DMS53 treated with DMSO at 0.1 percent for 48 hours (cell line): ENCODE data around the gene PRR19.
"Not testable (repeated sequence)": the region's sequence is repeated elsewhere in the genome, so short reads cannot be mapped to it uniquely, and the experiment has no call there.

ENCODE experiments used
- DNase-seq: peaks from one replicate; lab custom pipeline; 2025; ENCODE audit not compliant: unreplicated experiment; lab: John Stamatoyannopoulos, UW

The PRR19 gene

DNA sequence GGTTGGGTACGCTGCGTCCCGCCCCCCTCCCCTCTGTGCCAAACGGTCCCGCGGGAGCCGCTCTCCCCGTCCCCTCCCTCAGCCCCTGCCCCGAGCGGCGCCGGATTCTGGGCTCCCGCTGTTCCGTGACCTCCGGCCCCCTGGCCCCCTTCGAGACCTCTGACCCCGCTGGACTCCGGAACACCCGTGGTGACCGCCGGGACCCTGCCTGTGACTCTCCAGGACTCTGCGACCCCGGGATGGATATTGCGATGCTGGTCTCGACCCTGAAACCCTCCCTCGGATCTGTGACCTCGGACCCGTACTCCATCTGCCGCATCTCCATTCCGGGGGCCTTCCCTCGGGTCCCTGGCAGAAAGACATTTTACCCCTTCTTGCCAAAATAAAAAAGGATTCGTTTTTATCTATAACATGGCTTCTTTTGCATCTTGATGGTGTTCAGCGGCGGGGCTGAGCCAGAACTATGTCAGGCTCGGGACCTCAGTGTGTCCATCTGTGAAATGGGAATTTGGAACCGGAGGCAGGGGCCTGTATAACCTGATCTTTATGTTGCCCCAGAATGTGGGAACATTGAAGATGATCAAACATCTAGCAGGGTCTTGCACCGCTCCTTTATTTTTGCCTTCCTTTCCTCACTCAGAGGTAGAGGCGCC, 22.8 kb downstream of the PRR19 start:
- no peak for DNase-seq

DNA sequence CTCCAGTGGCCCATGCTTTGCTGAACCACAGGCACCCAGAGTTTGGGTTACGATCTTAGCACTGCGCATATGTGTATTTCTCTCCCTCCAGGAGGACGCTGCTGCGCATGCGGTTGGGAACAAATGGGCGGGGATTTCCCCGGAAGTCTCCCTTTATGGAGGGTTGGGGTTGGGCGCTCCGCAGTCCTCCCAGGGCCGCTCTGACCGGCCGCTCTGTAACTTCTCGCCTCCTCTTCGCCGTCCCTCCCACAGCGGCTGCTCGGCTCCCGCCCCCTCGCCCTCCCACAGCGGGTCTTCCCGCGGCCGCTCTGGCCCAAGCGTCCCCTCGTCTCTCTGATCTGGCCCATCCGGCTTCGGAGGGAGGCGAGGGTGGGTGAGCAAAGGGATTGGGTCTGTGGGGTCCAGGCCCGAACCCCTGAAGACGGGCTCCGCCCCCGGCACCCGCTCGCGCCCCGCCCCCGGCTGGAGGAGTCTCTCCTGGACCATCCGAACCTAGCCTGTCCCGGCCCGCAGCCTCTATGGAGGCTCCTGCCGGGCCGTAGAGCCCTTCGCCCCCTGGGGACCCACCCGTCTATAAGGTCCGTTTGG, 23.5 kb downstream of the PRR19 start, which contains the start of gene MEGF8:
Gene MEGF8 (plus strand): TSS at position 328 of the 588 bp plus-strand sequence. CDS start 609 bp downstream, outside the sequence.
- peak; percentile 98 for DNase-seq

DNA sequence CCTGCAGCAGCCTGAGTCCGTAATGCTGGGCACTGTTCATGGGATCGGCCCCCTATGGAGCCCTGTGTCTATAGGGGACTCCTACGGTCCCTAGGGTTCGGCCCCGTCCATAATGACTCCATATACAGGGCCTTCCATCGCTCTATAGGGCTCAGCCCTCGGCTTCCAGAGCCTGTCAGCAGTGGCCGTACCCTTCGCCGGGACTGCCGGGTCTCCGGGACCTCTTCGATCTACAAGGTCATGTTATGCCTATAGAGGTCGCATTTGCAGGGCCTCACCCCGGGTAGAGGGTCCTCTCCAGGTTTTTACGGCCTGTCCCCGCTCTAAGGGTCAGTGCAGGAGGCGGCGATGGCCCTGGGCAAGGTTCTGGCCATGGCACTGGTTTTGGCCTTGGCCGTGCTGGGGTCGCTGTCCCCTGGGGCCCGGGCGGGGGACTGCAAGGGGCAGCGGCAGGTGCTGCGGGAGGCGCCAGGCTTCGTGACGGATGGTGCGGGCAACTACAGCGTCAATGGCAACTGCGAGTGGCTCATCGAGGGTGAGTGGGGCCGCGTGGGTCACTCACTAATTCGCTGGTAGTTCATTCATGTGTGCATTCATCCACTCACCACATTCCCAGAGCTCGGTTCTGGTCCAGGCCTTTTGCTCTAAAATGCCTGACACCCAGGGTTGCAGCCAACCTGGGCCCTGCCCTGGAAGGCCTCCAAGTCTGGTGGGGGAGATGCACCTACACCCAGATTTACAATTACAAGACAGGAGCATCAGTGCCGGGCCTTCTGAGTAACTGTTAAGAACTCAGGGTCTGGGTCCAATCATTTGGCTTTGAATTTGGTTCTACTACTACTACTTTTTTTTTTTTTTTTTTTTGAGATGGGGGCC, 24.2 kb downstream of the PRR19 start:
- DNase-seq: no peak

- DNase-seq: no peak
Observed at GRCh38 chr19:42326969-42327368, 25.0 kb downstream of the PRR19 start.

DNA sequence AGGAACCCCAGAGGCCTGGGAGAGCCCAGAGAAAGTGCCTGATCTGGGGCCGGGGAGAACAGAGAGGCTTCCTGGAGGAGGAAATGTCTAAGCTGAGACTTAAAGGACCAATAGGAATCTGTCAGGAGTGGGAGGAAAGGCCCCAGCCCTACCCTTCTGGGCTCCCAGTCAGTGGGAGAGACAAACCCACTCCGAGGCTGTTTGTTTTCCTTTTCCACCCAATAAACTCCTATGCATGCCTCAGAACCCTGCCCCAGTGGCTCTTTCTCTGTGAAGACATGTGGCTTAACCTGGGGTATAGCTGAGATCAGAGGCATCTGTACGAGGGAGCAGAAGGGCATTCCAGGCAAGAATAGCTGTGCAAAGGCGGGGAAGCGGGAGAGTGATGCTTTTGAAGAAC, 25.4 kb downstream of the PRR19 start:
- no peak for DNase-seq

DNA sequence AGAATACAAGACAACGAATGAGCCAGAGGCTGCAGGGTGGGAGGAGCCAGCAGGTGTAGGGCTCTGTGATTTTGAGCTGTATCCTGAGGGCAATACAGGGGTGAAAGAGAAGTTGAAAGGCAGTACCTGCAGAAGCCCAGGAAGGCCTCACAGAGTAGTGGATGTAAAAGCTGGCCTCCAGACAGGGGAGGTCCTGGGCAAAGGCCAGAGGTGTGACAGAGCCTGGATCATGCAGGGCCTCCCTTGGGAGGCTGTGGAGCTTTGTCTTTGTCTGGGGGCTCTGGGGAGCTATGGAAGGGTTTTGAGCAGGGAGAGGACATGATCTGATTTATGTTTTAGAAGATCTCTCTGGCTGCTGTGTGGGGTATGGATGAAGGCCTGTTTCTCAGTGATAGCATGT, 26.2 kb downstream of the PRR19 start:
- no peak for DNase-seq

- DNase-seq: no peak
Observed at GRCh38 chr19:42328854-42329253, 26.9 kb downstream of the PRR19 start.

GRCh38 chr19:42330241-42330711, 28.3 kb downstream of the PRR19 start:
- DNase-seq: no peak

GRCh38 chr19:42331333-42331732, 29.4 kb downstream of the PRR19 start:
- DNase-seq: not testable (repeated sequence)

DNA sequence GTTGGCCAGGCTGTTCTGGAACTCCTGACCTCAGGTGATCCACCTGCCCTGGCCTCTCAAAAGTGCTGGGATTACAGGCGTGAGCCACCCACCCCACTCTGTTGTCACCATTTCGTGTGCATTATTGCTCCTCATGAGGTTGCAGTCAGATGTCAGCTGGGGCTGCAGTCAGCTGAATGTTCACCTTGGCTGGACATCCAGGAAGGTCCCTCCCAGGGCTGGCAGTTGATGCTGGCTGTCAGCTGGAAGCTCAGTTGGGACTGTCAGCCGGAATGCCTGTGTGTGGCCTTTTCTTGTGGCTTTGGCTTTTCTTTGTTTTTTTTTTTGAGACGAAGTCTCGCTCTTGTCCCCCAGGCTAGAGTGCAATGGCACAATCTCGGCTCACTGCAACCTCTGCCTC, 30.1 kb downstream of the PRR19 start:
- no peak for DNase-seq

DNA sequence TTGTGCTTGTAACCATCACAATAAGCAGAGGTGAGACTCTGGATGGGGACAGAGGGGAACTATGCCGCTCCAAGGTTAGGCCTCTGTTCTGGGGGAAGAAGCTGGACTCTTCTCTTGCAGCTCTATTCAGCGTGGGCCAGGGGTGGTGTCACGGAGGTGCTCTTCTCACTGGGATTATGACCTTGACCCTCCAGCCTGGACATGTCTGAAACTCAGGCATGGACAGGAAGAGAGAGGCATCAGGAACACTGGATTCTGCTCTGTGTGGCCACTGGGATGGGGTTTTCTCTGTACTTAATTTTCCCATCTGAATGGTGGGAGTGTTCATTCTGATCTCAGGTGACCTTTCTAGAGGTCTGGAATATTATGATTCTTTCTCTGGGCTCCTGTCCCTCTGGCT, 31.1 kb downstream of the PRR19 start:
- DNase-seq: no peak

- no peak for DNase-seq
Observed at GRCh38 chr19:42333975-42334696, 32.2 kb downstream of the PRR19 start.

DNA sequence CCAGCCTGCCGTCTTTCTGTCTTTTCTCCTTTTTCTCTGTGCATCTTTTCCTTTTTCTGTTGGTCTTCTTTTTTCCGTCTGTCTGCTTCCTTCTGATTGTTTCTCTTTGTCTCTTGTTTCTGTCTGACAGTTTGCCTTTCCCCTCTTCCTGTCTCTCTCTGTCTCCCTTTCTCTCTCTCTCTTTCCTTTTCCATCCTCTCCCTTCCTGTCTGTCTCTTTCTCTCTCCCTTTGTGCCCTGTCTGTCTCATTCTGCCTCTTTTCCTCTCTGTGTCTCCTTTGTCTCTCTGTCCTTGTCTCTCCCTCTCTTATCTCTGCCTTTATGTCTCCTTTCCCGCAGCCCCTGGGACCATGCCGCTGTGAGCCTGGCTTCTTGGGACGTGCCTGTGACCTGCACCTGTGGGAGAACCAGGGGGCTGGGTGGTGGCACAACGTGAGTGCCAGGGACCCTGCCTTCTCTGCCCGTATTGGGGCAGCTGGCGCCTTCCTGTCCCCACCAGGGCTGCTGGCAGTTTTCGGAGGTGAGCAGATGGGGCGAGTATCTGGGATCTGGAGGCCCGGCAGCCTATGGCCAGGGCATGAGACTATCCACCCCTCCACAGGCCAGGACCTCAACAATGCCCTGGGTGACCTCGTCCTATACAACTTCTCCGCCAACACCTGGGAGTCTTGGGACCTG, 32.9 kb downstream of the PRR19 start:
- DNase-seq: no peak

DNA sequence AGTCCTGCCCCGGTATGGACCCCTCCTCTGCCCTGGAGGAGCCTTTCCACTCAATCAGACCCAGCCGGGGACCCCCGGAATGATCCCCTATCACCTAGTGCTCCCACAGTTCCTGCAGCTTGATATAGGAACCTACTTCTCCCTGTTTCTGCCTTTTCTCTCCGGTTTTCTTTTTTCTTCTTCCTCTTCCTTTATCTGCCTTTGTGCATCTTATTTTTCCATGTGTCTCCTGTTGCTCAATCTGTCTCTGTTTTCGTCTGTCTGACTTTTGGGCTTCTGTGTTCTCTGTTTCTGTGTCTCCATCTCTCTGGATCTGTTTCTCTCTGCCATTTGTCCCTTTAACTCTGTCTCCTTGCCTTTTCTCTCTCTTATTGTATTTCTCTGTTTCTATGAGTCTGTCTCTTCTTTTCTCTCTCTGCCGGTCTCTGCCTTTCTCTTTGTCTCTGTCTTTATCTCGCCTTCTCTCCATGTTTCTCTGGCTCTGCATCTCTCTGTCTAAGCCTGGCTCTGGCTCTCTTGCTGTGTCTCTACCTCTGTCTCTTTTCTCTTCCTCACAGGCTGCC, 33.5 kb downstream of the PRR19 start:
- DNase-seq: no peak

DNA sequence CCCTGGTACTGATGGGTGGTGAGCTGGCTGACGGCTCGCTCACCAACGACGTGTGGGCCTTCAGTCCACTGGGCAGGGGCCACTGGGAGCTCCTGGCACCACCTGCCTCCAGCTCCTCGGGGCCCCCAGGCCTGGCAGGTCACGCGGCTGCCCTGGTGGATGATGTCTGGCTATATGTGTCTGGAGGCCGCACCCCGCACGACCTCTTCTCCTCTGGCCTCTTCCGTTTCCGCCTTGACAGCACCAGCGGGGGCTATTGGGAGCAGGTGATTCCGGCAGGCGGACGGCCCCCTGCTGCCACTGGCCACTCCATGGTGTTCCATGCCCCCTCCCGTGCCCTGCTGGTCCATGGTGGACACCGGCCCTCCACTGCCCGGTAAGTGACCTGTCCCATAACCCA, 34.0 kb downstream of the PRR19 start:
- DNase-seq: no peak

GRCh38 chr19:42339126-42339860, 37.4 kb downstream of the PRR19 start:
- not testable (repeated sequence) for DNase-seq

DNA sequence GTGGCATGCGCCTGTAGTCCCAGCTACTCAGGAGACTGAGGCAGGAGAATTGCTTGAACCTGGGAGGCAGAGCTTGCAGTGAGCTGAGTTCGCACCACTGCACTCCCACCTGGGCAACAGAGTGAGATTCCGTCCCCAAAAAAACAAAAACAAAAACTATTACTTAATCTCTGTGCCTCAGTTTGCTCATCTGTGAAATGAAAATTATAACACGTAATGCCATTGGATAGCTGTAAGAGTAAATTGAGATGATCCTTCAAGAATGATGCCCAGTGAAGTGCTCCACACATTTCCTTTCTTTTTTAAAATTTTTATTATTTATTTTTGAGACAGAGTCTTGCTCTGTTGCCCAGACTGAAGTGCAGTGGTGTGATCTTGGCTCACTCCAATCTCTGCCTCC, 38.0 kb downstream of the PRR19 start:
- DNase-seq: not testable (repeated sequence)

- DNase-seq: no peak
Observed at GRCh38 chr19:42343344-42344110, 41.6 kb downstream of the PRR19 start.
